K562 (cell line): Measurements from ENCODE around the gene ZBTB8A. TPM values are rescaled to one million over a fixed set of nuclear protein-coding genes. Genes with fewer than 3 reads are reported as not detected.

Experiments
- ATAC-seq: fragments of 200-7000 bp; cut with Tn5 transposase; 3 replicates; pipeline ENCODE4 v1.9.1; 2020; ENCODE audit warnings: moderate library complexity
- BruUV-seq: library from RNA; stranded (reverse); fragments of 400-500 nt; replicated peaks from 2 replicates; lab custom pipeline; 2021; lab: Mats Ljungman, UMichigan
- CTCF ChIA-PET: fragments of 300-600 bp; formaldehyde crosslinking; extraction: SDS; loops from one replicate; lab custom pipeline; 2021; ENCODE audit warnings: low intra/inter-chr PET ratio; lab: Yijun Ruan, JAX
- POLR2A ChIA-PET: fragments of 300-600, 350-650 bp; sonication (Branson Sonifier 250); formaldehyde crosslinking; extraction: SDS; loops from one replicate; lab custom pipeline; 2021; ENCODE audit warnings: antibody characterized with exemption, inconsistent platforms; lab: Yijun Ruan, JAX
- DNase-seq, 4 experiments: peaks; one replicate each; pipeline versions ENCODE4 v3.0.0 to v3.0.0-alpha.2; 2011 to 2018; ENCODE audit warnings: low spot score in 3 of 4, mixed read lengths in 3 of 4; ENCODE audit errors: extremely low read depth in 1 of 4
- FAIRE-seq: peaks from 2 replicates; lab custom pipeline; 2011; peaks lifted over from hg19 to GRCh38; lab: Jason Lieb, UNC
- H2AFZ ChIP-seq: 2 replicates; pipeline ENCODE4 v1.6.0; 2011; ENCODE audit warnings: low read depth, low read length, control low read depth, inconsistent platforms
- H3K27ac ChIP-seq: fragments of 200-600 bp; 3 replicates; pipeline ENCODE4 v1.8.0; 2011; ENCODE audit warnings: low read depth, mild to moderate bottlenecking, control low read depth, inconsistent platforms, low read length, moderate library complexity, mixed read lengths; ENCODE audit errors: extremely low read depth
- H3K27me3 ChIP-seq, 2 experiments: fragments of 300-600 bp in 1 of 2; 2 replicates in 1 of 2; 3 replicates in 1 of 2; pipeline versions ENCODE4 v1.6.0 to v1.8.0; 2011; ENCODE audit warnings: inconsistent platforms in 2 of 2, low read length in 2 of 2, mild to moderate bottlenecking in 1 of 2, mixed read lengths in 1 of 2, moderate library complexity in 1 of 2; ENCODE audit not compliant: control insufficient read depth in 2 of 2, insufficient read depth in 2 of 2
- H3K36me3 ChIP-seq: fragments of 300-600 bp; 3 replicates; pipeline ENCODE4 v1.8.0; 2011; ENCODE audit warnings: mild to moderate bottlenecking, low read length, inconsistent platforms; ENCODE audit not compliant: control insufficient read depth, insufficient read depth
- H3K4me1 ChIP-seq, 2 experiments: fragments of 200-600 bp in 1 of 2; replicated peaks in 1 of 2; 2 replicates in 1 of 2; 3 replicates in 1 of 2; pipeline versions ENCODE4 v1.5.1 to v1.8.0; 2011; ENCODE audit warnings: inconsistent platforms in 2 of 2, low read length in 2 of 2, mild to moderate bottlenecking in 1 of 2, mixed read lengths in 1 of 2, moderate library complexity in 1 of 2; ENCODE audit not compliant: control insufficient read depth in 2 of 2, insufficient read depth in 2 of 2
- H3K4me2 ChIP-seq: 2 replicates; pipeline ENCODE4 v1.6.1; 2011; ENCODE audit warnings: low read length, control low read depth, inconsistent platforms, mixed read lengths; ENCODE audit not compliant: insufficient read depth
- H3K4me3 ChIP-seq: fragments of 200-600 bp; sonication (generic), shearing (Covaris generic); 2 replicates; pipeline ENCODE4 v1.5.1; 2016; ENCODE audit warnings: control low read depth, inconsistent platforms
- H3K79me2 ChIP-seq: fragments of 200-600 bp; 3 replicates; pipeline ENCODE4 v1.8.0; 2011; ENCODE audit warnings: low read length, inconsistent platforms; ENCODE audit not compliant: control insufficient read depth, insufficient read depth
- H3K9ac ChIP-seq, 2 experiments: 2 replicates each; pipeline versions ENCODE4 v1.6.0 to v1.6.1; 2011; ENCODE audit warnings: low read depth in 2 of 2, low read length in 2 of 2, control low read depth in 1 of 2, inconsistent platforms in 1 of 2, mild to moderate bottlenecking in 1 of 2, mixed read lengths in 1 of 2; ENCODE audit not compliant: insufficient read depth in 1 of 2
- H3K9me1 ChIP-seq: one replicate; pipeline ENCODE4 v1.6.0; 2011; ENCODE audit warnings: inconsistent platforms, mild to moderate bottlenecking, low read length, moderate library complexity; ENCODE audit not compliant: control insufficient read depth, insufficient read depth
- H3K9me3 ChIP-seq: replicated peaks from 2 replicates; pipeline ENCODE4 v1.5.1; 2011; ENCODE audit warnings: low read depth, low read length, inconsistent platforms; ENCODE audit not compliant: control insufficient read depth, insufficient read depth
- H4K20me1 ChIP-seq: replicated peaks from 2 replicates; pipeline ENCODE4 v1.6.1; 2011; ENCODE audit warnings: low read length, inconsistent platforms, mixed read lengths; ENCODE audit not compliant: control insufficient read depth, insufficient read depth
- AFF4 ChIP-seq: sonication (generic); formaldehyde crosslinking; IDR thresholded peaks from 2 replicates; pipeline ENCODE4 v1.8.0; 2023; ENCODE audit warnings: mild to moderate bottlenecking, missing genetic modification reagents
- ETV1 ChIP-seq: fragments of 450-650 bp; conservative IDR thresholded peaks from 2 replicates; pipeline ENCODE4 v1.6.1; 2016; ENCODE audit warnings: missing genetic modification characterization, control low read depth, low read depth, missing compliant biosample characterization
- FUS ChIP-seq: fragments of 200-400 bp; formaldehyde crosslinking; optimal IDR thresholded peaks from 2 replicates; pipeline ENCODE3; 2017; ENCODE audit warnings: low read depth, low read length
- MYNN ChIP-seq, 2 experiments: sonication (generic); formaldehyde crosslinking in 1 of 2; IDR thresholded peaks; 2 replicates each; pipeline versions ENCODE4 v1.5.0 to v1.6.1; 2016 to 2020; ENCODE audit warnings: antibody characterized with exemption in 1 of 2, missing genetic modification reagents in 1 of 2
- NELFE ChIP-seq: IDR thresholded peaks from 2 replicates; pipeline ENCODE4 v1.6.1; 2011; ENCODE audit warnings: mild to moderate bottlenecking; ENCODE audit not compliant: insufficient read depth, insufficient read length
- RB1 ChIP-seq: fragments of 450-650 bp; IDR thresholded peaks from 2 replicates; pipeline ENCODE4 v1.6.1; 2017; ENCODE audit warnings: low read depth, mild to moderate bottlenecking
- RBM39 ChIP-seq: fragments of 200-400 bp; formaldehyde crosslinking; optimal IDR thresholded peaks from 2 replicates; pipeline ENCODE3; 2018; ENCODE audit warnings: low read depth, low read length
- ZNF174 ChIP-seq: fragments of 250-450 bp; sonication (Bioruptor Pico); IDR thresholded peaks from 2 replicates; pipeline ENCODE4 v1.4.0; 2020; ENCODE audit warnings: mild to moderate bottlenecking
- WGBS: fragments of 100-300 bp; shearing (Covaris generic); methylation state at CpG from one replicate; pipeline ENCODE4 v1.1.6; 2016; ENCODE audit warnings: low coverage, mixed read lengths; ENCODE audit not compliant: insufficient coverage; ENCODE audit errors: missing lambda C conversion rate; 5-methylcytosine and 5-hydroxymethylcytosine counted together
- in situ Hi-C: fragments of 300-500 bp; cut with MboI; formaldehyde crosslinking; loops from 4 replicates; pipeline ENCODE4 v1.15.0; 2018; ENCODE audit warnings: inconsistent platforms, mixed read lengths
- intact Hi-C: fragments of 100-400 bp; cut with micrococcal nuclease; formaldehyde crosslinking; loops from 2 replicates; pipeline ENCODE4 v1.14.2; 2022
- polyA plus RNA-seq, 8 experiments: library from polyadenylated mRNA; depleted of rRNA in 4 of 8; stranded (reverse) in 5 of 8; unstranded in 3 of 8; fragments of >200 nt; fragmentation: Nextera tagmentation in 2 of 8; fragmentation: Illumina TruSeq in 1 of 8; extraction: Ambion mirVana in 2 of 8; extraction: Trizol in 1 of 8; gene quantifications; 2 replicates each; pipeline versions ENCODE4 v1.2.1 to v1.2.3, GENCODE V29; 2011 to 2014; ENCODE audit warnings: inconsistent platforms in 1 of 8, missing spikeins in 1 of 8
- total RNA-seq, 7 experiments: library from RNA; depleted of rRNA in 6 of 7; stranded (reverse); fragments of >200 nt in 6 of 7; fragmentation: Illumina TruSeq in 2 of 7; extraction: Trizol in 2 of 7; gene quantifications; 2 replicates each; pipeline versions ENCODE4 v1.2.1 to v1.2.3, GENCODE V29; 2011 to 2021; ENCODE audit warnings: low replicate concordance in 1 of 7
- TF ChIP-seq, protein P1 (sequence below): sonication (generic); formaldehyde crosslinking; IDR thresholded peaks from 2 replicates; pipeline ENCODE4 v1.8.0; 2022; ENCODE audit warnings: missing genetic modification reagents, mild to moderate bottlenecking, moderate library complexity, borderline replicate concordance
- TF ChIP-seq, protein P2 (sequence below), 3 experiments: fragments of 200-800 bp in 1 of 3; fragments of 250-450 bp in 1 of 3; fragments of 450-650 bp in 1 of 3; sonication (Bioruptor Pico) in 1 of 3; sonication (Bioruptor generic) in 1 of 3; formaldehyde crosslinking in 1 of 3; IDR thresholded peaks; 2 replicates each; pipeline versions ENCODE4 v1.6.1 to v1.8.0; 2016 to 2022; ENCODE audit warnings: mild to moderate bottlenecking in 2 of 3, missing genetic modification characterization in 2 of 3, missing compliant biosample characterization in 1 of 3, moderate library complexity in 1 of 3
- TF ChIP-seq, protein P3 (sequence below), 3 experiments: IDR thresholded peaks in 2 of 3; conservative IDR thresholded peaks in 1 of 3; 2 replicates each; pipeline ENCODE4 v1.5.1; 2011 to 2012; ENCODE audit warnings: low read length in 3 of 3, mild to moderate bottlenecking in 3 of 3, control low read depth in 2 of 3, improper control_type of control experiment in 1 of 3, inconsistent platforms in 1 of 3, low read depth in 1 of 3, mixed read lengths in 1 of 3, moderate library complexity in 1 of 3; ENCODE audit not compliant: insufficient read depth in 2 of 3

ZBTB8A gene
- total and polyA plus RNA-seq, 9 of the 15 experiments (the other 6 are each of a cell fraction or from before 2014, with no cell fraction given) = 0.01 to 0.64 (median 0.09) TPM

- Histone ChIP-seq H3K27me3 (peaks cover 9 to 14% of the 10 kb centered on the region in 2 experiments), H3K4me3 (no peak overlapping the region), H3K79me2 (no peaks in the 10 kb centered on the region), H3K9me1 (no peaks in the 10 kb centered on the region), H3K9ac (no peak overlapping the region), H3K27ac (no peak overlapping the region), H4K20me1 (peaks cover 3% of the 10 kb centered on the region; the same call in 1 of the 2 replicates), H3K4me1 (peaks cover 3 to 11% of the 10 kb centered on the region in 2 experiments), H2AFZ (peak overlapping the region; percentile 60), H3K9me3 (no peaks in the 10 kb centered on the region), H3K36me3 (no peaks in the 10 kb centered on the region), H3K4me2 (peak overlapping the region; percentile 44; the same call in 1 of the 2 replicates)
- intact Hi-C loops (no loop called here), in situ Hi-C loops (no loop called here)
- BruUV-seq = no TSS peak
- peak; percentile 20 for ATAC-seq
- ChIA-PET POLR2A (interaction anchor here (0.7 to 3.0 kb wide), 6 partner anchors 9 to 155 kb away, joined by 3 to 10 read pairs (median 3); partner anchors contain the start of gene RBBP4), CTCF (no interaction called here)
- peak; percentile 72 for FAIRE-seq
- 8% methylated on average over 5 of the region's 5 CpGs for WGBS
- peak in 1 of 4 experiments; percentile 29 for DNase-seq
- TF ChIP-seq ZNF174 (CRISPR knock-in tag) = no peak
- no peak for TF ChIP-seq FUS
- no peak for TF ChIP-seq AFF4 (CRISPR knock-in tag)
- TF ChIP-seq, protein P1, sequence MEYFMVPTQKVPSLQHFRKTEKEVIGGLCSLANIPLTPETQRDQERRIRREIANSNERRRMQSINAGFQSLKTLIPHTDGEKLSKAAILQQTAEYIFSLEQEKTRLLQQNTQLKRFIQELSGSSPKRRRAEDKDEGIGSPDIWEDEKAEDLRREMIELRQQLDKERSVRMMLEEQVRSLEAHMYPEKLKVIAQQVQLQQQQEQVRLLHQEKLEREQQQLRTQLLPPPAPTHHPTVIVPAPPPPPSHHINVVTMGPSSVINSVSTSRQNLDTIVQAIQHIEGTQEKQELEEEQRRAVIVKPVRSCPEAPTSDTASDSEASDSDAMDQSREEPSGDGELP = no peak
- no peak for TF ChIP-seq MYNN (IDR thresholded peaks at IDR 0.05)
- no peak for TF ChIP-seq MYNN (CRISPR knock-in tag; IDR thresholded peaks at IDR 0.05)
- TF ChIP-seq, protein P2, sequence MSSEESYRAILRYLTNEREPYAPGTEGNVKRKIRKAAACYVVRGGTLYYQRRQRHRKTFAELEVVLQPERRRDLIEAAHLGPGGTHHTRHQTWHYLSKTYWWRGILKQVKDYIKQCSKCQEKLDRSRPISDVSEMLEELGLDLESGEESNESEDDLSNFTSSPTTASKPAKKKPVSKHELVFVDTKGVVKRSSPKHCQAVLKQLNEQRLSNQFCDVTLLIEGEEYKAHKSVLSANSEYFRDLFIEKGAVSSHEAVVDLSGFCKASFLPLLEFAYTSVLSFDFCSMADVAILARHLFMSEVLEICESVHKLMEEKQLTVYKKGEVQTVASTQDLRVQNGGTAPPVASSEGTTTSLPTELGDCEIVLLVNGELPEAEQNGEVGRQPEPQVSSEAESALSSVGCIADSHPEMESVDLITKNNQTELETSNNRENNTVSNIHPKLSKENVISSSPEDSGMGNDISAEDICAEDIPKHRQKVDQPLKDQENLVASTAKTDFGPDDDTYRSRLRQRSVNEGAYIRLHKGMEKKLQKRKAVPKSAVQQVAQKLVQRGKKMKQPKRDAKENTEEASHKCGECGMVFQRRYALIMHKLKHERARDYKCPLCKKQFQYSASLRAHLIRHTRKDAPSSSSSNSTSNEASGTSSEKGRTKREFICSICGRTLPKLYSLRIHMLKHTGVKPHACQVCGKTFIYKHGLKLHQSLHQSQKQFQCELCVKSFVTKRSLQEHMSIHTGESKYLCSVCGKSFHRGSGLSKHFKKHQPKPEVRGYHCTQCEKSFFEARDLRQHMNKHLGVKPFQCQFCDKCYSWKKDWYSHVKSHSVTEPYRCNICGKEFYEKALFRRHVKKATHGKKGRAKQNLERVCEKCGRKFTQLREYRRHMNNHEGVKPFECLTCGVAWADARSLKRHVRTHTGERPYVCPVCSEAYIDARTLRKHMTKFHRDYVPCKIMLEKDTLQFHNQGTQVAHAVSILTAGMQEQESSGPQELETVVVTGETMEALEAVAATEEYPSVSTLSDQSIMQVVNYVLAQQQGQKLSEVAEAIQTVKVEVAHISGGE (CRISPR knock-in tag; IDR thresholded peaks at IDR 0.05) = no peak
- TF ChIP-seq, protein P3, sequence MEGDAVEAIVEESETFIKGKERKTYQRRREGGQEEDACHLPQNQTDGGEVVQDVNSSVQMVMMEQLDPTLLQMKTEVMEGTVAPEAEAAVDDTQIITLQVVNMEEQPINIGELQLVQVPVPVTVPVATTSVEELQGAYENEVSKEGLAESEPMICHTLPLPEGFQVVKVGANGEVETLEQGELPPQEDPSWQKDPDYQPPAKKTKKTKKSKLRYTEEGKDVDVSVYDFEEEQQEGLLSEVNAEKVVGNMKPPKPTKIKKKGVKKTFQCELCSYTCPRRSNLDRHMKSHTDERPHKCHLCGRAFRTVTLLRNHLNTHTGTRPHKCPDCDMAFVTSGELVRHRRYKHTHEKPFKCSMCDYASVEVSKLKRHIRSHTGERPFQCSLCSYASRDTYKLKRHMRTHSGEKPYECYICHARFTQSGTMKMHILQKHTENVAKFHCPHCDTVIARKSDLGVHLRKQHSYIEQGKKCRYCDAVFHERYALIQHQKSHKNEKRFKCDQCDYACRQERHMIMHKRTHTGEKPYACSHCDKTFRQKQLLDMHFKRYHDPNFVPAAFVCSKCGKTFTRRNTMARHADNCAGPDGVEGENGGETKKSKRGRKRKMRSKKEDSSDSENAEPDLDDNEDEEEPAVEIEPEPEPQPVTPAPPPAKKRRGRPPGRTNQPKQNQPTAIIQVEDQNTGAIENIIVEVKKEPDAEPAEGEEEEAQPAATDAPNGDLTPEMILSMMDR (IDR thresholded peaks at IDR 0.05 in 2 of 3, conservative IDR thresholded peaks at IDR 0.05 in 1 of 3; ENCODE audit: insufficient read depth in 2 of 3, low read depth in 1 of 3, low read length in 3 of 3) = no peak
- TF ChIP-seq RB1 = no peak
- TF ChIP-seq ETV1 (tag) = peak; percentile 65
- TF ChIP-seq RBM39 = no peak
- no peak for TF ChIP-seq NELFE
Observed at GRCh38 chr1:32496127-32496526, 43.1 kb upstream of the ZBTB8A start.
